ENCODE results near the gene JUNB.

- TF ChIP-seq POLR2A (IDR thresholded peaks at IDR 0.05) = peak; percentile 98
- TF ChIP-seq CTCF (IDR thresholded peaks at IDR 0.05) = no peak
Observed at GRCh38 chr19:12789904-12790619, 1.2 kb upstream of the JUNB start.

Data from transverse colon (tissue), 3 donors.